ENCODE results near the gene PCLAF. TPM values are rescaled to one million over a fixed set of nuclear protein-coding genes. Genes with fewer than 3 reads are reported as not detected.

The PCLAF gene
- total and polyA plus RNA-seq, 9 donors = 0.37 to 2.2 (median 1.3) TPM; not detected in 4

DNA sequence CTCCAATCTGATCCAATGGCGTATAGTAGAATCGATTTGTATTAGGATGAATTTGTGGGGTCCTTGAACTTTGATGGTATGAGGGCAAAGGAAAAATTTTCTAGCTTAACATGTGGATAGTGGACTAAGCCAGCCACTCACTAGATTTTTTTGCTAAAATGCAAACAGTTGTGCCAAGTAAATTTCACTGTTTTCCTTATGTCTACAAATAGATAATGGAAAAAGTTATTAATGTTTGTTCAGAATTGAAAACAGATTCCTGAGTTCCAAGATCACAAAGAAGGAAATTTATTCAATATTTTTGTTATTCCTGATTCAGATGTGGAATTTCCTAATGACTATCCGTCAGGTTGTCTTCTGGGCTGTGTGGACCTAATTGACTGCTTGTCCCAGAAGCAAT lies 44.0 kb upstream of the PCLAF start:
- intact Hi-C loops (cut with DNase I) = loop anchor here in 2 of 4 donors (5.0 to 10.0 kb wide), 3 partner anchors 257 to 390 kb away; no protein-coding TSS in a partner anchor
- Histone ChIP-seq H3K4me3 (no peak overlapping the region), H3K36me3 (no peaks in the 10 kb centered on the region), H3K27ac (peak overlapping the region in 1 of 2 donors; percentile 31), H3K27me3 (no peaks in the 10 kb centered on the region), H3K4me1 (ENCODE audit: insufficient read depth) (peaks cover 3% of the 10 kb centered on the region), H3K9me3 (no peaks in the 10 kb centered on the region)
- DNase-seq = no peak
- WGBS, 3 donors = 23 to 44% (median 32%) methylated on average over 3 of the region's 3 CpGs
- TF ChIP-seq, protein P1, sequence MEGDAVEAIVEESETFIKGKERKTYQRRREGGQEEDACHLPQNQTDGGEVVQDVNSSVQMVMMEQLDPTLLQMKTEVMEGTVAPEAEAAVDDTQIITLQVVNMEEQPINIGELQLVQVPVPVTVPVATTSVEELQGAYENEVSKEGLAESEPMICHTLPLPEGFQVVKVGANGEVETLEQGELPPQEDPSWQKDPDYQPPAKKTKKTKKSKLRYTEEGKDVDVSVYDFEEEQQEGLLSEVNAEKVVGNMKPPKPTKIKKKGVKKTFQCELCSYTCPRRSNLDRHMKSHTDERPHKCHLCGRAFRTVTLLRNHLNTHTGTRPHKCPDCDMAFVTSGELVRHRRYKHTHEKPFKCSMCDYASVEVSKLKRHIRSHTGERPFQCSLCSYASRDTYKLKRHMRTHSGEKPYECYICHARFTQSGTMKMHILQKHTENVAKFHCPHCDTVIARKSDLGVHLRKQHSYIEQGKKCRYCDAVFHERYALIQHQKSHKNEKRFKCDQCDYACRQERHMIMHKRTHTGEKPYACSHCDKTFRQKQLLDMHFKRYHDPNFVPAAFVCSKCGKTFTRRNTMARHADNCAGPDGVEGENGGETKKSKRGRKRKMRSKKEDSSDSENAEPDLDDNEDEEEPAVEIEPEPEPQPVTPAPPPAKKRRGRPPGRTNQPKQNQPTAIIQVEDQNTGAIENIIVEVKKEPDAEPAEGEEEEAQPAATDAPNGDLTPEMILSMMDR (IDR thresholded peaks at IDR 0.05) = no peak
- no peak for TF ChIP-seq EP300 (IDR thresholded peaks at IDR 0.05)
- no peak for TF ChIP-seq POLR2A (IDR thresholded peaks at IDR 0.05)

DNA sequence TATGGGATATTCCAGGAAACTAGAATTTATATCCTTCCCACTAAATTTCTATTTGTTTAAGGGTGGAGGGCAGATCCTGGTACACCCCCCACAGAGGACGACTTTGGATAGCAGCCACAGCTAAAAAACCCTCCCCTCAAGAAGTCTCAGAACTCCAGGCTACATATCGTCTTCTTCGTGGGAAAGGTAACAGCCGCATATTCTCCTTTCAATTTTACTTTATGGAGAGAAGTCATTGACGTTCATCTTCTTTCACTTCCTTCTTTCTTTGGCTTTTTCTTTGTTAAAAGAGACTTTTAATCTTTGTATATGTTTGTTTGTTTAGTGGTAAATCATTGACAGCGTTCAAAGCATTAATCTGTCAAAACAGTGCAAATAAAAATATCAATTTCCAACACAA lies 42.7 kb upstream of the PCLAF start:
- WGBS, 3 donors = 84 to 89% (median 86%) methylated on average over 6 of the region's 6 CpGs
- TF ChIP-seq POLR2A (IDR thresholded peaks at IDR 0.05) (no peak), EP300 (IDR thresholded peaks at IDR 0.05) (no peak)
- TF ChIP-seq, protein P1 (IDR thresholded peaks at IDR 0.05) = no peak
- H3K27ac ChIP-seq = no peak overlapping the region
- no peaks in the 10 kb centered on the region for H3K9me3 ChIP-seq
- peaks cover 1% of the 10 kb centered on the region for H3K4me1 ChIP-seq (ENCODE audit: insufficient read depth)
- no peak for DNase-seq
- H3K36me3 ChIP-seq = no peaks in the 10 kb centered on the region
- H3K27me3 ChIP-seq = peaks cover under 1% of the 10 kb centered on the region
- intact Hi-C loops (cut with DNase I) = loop anchor here in 2 of 4 donors (5.0 to 10.0 kb wide), 3 partner anchors 261 to 391 kb away; no protein-coding TSS in a partner anchor
- H3K4me3 ChIP-seq = no peak overlapping the region

DNA sequence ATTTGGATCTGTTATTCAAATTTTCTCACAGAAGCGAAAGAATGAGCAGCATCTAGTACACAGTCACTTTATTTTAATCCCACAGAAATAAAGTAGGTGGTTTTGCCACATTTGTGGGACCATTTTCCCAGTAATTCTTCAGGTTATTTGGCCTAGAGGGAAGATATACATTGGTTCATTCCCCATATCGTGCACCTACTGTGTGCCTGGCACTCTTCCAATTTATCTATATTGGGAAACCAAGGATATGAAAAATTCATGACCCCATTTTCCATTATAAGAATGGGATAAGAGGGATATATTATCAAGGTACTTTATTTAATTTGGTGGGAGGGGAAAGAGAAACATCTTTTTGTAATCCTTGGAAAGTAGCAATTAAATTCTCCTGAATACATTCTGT lies 41.5 kb upstream of the PCLAF start:
- 61 to 70% (median 64%) methylated on average over 2 of the region's 2 CpGs for WGBS, 3 donors
- Histone ChIP-seq H3K36me3 (no peaks in the 10 kb centered on the region), H3K9me3 (no peaks in the 10 kb centered on the region), H3K4me1 (ENCODE audit: insufficient read depth) (peaks cover 1% of the 10 kb centered on the region), H3K27me3 (peaks cover 4% of the 10 kb centered on the region), H3K4me3 (no peak overlapping the region), H3K27ac (no peak overlapping the region)
- TF ChIP-seq EP300 (IDR thresholded peaks at IDR 0.05) (no peak), POLR2A (IDR thresholded peaks at IDR 0.05) (no peak)
- TF ChIP-seq, protein P1 (IDR thresholded peaks at IDR 0.05) = no peak
- intact Hi-C loops (cut with DNase I) = loop anchor here in 2 of 4 donors (5.0 to 10.0 kb wide), 3 partner anchors 262 to 392 kb away; no protein-coding TSS in a partner anchor
- no peak for DNase-seq

DNA sequence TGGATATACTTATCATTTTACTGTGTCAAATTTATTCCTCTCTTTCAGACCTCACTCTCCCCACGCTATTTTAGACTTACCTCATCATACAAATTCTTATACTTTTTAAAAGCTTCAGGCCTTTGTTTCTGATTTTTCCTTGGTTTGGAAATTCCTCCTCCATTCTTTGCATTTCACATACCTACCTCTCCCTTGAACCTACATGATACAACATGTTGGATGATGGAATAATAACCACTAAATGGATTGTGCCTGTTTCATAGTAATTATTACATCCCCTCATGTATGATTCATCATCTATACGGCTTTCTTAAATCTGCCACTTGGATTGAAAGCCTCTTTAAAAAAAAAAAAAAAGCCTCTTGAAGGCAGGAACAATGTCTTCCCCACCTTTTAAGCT lies 31.0 kb upstream of the PCLAF start:
- no peaks in the 10 kb centered on the region for H3K36me3 ChIP-seq
- 87 to 93% (median 89%) methylated on average over 2 of the region's 2 CpGs for WGBS, 3 donors

More for the DNA sequence above, 31.0 kb upstream of the PCLAF start:
- Histone ChIP-seq H3K4me3 (no peak overlapping the region), H3K4me1 (ENCODE audit: insufficient read depth) (no peaks in the 10 kb centered on the region), H3K27me3 (no peaks in the 10 kb centered on the region), H3K9me3 (no peaks in the 10 kb centered on the region), H3K27ac (no peak overlapping the region)
- no peak for TF ChIP-seq EP300 (IDR thresholded peaks at IDR 0.05)
- no peak for TF ChIP-seq POLR2A (IDR thresholded peaks at IDR 0.05)
- TF ChIP-seq, protein P1 (IDR thresholded peaks at IDR 0.05) = no peak
- DNase-seq = no peak
- intact Hi-C loops (cut with DNase I) = no loop called here
